GM18502 (cell line): ENCODE data around the gene IQGAP3.

Experiments
- ATAC-seq: cut with Tn5 transposase; IDR thresholded peaks from one replicate; pipeline ENCODE4 v1.9.1; 2021; ENCODE audit warnings: mild to moderate bottlenecking; ENCODE audit not compliant: unreplicated experiment, poor library complexity

The IQGAP3 gene

DNA sequence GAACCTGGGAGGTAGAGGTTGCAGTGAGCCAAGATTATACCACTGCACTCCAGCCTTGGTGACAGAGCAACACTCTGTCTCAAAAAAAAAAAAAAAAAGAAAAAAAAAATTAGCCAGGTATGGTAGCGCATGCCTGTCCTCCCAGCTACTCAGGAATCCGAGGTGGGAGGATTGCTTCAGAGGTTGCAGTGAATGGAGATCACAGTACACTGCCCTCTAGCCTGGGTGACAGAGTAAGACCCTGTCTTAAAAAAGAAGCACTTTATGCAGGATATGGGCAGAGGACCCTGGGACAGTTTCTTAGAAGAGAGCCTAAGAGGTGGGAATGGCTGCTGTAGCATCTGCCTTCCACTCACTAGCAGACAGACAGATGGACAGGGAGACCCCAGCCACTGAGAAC lies 23.0 kb downstream of the IQGAP3 start:
- ATAC-seq, result no peak

DNA sequence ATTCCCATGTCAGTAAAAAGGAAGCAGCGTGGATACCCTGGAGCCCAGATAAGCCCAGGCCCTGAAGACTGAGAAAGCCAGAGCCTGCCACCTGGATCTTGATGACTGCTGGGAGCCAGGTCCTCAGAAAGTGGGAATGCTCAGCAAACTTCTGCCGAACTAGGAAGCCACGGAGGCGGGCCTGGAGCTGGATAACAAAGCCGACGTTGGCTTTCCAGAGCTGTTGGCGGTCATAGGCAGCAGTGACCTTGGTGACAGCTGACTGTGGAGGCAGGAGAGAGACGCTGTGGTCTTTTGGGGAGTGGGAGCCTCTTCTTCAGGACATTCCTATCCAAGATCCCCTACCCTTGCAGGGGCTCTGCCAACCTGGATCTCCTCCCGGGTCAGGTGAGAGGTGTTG lies 24.4 kb downstream of the IQGAP3 start:
- no peak for ATAC-seq

DNA sequence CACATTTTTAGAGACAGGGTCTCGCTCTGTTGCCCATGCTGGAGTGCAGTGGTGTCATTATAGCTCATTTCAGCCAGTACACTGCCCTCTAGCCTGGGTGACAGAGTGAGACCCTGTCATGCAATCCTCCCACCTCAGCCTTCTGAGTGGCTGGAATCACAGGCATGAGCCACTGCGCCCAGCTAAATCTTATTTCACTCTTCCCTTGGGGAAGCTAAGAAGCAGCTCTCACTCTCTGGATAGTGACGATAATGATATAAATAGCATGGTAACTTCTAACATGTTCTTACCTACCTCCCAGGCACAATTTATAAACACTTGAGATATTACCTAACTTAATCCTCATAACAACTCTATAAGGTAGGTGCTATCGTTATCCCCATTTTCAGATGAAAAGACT lies 24.9 kb downstream of the IQGAP3 start:
- no peak for ATAC-seq

DNA sequence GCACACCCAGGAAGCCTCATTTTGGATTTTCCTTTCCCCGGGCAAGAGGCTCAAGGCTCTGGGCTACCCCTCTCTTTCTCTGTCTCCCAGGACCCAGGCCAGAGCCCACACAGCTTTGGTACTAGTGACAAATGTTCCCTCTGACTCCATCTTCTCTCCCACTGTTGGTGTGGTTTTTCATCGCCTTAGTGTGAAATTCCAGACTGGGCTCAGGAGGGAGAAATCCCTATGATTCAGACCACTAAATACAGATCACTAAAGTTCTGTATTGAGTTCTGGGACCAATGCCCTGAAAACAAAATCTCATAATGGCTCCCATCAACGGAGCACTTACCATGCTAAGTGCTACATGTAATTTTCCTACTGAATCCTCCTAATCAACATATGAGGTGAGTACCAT lies 26.1 kb downstream of the IQGAP3 start:
- ATAC-seq, result no peak

DNA sequence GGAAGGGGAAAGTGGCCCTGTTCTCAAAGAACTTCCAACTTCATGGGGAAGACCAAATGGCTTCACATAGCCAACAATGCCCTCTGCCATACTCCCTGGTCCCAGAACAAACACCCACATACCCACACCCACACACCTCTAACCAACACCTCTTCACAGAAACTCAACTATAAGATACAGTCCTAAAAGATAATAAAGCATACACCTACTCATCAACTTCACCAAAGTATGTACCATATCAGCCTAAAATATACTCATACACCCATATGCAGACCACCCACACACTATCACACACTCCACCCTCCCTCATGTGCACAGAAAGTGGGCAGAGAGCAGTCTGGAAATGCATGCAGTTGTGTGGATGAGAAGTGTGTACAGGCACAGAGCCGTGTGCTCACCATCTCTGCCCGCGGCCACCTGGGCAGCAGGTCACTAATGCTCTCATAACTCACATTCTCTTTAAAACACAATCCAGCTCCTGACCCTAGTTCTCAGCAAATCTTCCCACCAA lies 27.7 kb downstream of the IQGAP3 start:
- no peak for ATAC-seq

DNA sequence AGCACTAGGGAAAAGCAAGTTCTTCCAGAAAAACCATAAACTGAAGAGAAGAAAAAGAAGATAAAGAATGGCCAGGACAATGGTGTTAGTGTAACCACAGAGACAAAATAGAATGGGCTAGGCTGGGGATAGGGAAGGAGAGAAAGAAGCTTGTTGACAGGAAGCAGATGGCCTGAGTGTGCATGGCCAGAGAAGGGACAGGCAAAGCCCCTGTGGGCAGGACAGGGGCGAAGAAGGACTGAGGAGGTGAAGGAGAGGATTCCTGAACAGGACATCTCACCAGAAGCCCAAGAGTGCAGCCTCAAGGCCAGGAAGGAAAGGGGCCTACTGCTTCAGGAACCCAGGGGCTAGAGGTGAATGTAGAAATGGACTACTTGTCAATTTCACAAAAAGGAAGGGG lies 29.3 kb downstream of the IQGAP3 start:
- ATAC-seq, result no peak

DNA sequence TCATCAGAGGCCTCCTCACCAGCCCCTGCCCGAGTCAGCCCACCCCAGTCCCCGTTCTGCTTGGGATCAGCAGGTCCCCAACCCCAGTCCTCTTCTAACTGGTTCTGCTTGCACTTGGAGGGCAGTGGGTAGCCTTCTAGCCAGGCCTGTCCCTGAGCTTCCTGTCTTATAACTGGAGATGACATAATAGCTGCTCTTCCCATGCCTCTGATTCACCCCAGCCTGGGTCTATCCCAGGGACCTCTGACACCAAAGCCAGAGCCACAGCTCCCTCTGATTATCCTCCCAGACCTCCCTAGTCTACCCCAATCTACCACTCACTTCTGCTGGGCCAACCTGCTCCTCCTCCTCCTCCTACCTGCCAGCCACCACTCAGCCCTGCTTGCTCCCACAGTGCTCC lies 31.4 kb downstream of the IQGAP3 start:
- ATAC-seq, result no peak

DNA sequence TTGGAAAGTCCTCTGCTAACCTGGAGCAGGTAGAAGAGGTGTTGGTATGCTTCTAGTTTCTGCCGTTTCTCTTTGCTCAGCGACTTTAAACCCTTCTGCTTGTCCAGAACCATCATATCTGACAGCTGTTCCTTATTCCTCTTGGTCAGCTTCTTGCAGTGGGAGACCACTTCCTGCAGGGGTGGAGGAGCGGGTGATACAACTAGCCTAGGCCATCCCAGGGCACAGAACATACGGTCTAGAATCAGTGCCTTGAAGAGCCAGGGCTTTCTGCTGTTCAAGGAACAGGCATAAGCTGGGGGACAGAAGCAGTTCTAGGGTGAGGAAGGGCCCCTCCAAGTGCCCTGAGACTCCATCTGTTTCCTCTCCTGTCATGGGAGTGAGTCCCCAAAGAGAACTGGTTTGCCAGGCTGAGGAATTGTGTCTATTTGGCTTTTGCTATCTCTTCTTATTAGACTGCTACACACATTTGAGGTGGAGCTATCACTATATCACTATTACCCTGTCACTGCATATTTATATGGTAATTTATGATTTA lies 32.5 kb downstream of the IQGAP3 start:
- ATAC-seq, result no peak

DNA sequence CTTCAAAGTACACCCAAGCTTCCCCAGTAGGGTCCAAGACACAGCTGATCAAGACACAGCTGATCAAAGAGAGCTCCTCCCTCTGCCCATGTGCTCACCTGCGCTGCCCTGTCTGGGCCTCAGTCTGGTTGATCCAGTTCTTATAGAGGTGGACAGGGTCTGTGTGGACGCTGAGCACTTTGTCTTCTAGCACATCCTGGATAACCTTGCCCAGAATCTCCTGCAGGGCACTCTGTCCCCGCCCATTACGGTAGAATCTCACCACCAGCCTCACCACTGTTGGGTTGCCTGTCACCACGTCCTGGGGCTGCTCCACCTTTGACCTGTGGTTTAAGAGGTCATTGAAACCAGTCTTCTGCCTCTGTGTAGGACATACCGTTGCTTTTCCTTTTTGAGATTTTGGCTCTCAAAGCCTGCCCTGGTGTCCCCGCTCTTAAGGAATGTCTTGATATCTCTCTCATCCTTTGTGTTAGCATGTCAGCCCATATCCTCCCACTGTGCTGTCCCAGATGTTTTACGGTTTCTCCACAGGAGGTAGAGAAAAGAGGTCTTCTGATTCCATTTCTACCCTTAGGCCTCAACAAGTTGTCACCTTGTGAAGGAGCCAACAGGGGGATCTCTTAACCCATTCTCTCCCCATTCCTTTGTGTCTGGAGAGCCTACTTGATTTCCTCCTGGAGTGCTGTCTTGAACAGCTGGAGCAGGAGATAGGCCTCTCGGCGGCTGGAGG lies 33.5 kb downstream of the IQGAP3 start:
- no peak for ATAC-seq

DNA sequence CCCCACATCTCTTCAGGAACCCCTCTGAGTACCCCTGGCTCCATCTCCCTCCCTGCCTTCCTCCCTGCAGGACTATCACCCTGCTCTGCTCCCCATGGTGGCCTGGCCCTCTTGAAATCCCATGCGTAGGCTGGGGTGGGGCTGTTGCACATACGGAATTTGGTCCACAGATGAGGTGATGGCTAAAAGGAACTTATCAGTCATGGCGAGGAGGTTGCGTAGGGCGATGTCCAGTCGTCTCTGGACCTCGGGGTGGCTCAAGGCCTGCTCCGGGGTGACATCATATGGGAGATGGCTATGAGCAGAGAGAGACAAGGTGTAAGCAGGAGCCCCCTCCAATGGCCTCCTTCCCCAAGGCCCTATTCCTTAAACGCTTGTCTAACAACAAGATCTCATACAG lies 35.3 kb downstream of the IQGAP3 start:
- no peak for ATAC-seq

DNA sequence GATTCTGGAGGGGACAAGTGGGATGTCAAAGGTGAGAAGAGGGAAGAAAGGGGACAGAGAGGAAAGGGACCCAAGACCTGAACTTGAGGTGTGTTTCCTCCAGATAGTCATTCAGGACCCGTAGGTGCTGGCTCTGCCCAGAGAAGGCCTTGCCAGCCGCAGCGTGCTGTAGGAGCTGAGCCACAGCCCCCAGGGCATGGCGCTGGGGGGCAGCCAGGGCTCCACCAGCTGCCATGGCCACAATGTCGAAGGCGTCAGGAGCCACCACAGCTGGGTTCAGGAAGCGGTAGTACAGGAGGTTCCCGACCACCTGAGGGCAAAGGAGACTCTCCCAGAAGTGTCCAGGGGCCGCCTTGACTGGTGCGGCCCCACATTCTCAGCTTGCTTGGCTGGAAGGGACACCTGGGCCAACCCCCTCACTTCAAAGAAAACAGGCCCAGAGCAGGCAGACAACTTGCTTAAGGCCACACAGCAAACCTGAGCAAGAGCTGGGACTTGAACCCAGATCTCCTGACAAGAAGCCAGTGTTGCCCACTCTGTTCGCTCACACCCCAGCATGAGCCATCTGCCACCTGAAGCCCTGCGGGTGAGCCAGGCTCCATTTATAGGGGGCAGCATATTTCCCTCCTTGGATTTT lies 37.8 kb downstream of the IQGAP3 start:
- no peak for ATAC-seq

DNA sequence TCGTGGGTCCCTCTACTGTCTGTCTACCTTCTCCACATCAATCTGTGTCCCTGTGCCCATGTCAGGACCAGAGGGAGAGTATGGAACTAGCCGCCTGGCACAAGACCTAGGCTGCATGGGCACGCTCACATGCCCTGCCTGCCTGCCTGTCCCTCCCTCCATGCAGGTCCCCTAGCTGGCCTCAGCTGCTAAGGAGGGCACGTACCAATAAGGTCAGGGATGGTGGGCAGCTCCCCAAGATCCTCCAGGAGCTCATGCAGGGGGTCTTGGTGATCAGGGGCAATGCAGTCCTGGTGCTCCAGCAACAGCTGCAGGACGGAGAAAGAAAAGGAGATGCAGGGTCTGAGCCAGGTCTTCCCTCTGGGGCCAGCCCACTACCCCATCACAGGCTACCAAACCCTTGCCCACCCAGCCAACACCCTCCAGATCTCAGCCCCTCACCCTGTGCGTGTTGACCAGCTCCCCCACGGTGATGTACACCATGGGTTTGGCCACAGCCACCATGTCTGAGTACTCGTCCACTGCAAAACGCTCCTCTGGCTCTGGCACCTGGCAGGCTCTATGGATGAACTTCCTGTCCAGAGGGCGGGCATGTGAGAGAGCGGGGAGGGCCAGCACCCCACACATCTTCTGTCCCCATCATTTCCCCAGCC lies 38.7 kb downstream of the IQGAP3 start:
- ATAC-seq, result no peak

DNA sequence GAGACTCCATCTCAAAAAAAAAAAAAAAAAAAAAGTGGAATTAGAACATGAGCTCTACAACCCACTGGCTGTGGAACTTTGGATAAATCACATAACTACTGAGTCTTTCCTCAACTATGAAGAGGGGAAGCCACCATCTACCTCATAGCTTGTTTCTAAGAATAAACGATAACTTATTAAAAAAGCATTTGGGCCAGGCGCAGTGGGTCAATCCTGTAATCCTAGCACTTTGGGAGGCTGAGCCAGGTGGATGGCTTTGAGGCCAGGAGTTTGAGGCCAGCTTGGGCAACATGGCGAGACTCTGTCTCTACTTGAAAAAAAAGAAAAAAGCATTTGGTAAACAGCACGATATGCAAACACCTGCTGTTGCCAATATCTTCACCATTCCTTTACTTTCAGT lies 40.0 kb downstream of the IQGAP3 start:
- no peak for ATAC-seq

DNA sequence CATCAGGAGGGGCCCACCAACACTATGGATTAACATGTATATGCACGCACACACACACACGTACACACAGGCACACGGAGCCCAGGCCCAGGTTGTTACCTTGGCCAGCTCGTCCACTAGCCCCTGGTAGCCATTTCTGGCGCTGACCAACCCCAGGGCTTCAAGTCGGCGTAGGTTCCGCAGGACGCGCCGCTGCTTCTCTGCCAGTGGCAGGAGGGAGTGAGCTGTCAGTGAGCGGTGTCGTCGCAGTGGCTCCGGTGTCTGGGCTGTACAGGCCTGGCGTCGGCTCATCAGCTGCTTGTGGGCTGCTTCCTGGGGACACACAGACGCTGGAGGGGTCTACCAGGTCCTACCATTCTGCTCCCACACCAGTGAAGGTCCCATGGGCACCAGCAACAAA lies 42.4 kb downstream of the IQGAP3 start:
- ATAC-seq, result no peak

DNA sequence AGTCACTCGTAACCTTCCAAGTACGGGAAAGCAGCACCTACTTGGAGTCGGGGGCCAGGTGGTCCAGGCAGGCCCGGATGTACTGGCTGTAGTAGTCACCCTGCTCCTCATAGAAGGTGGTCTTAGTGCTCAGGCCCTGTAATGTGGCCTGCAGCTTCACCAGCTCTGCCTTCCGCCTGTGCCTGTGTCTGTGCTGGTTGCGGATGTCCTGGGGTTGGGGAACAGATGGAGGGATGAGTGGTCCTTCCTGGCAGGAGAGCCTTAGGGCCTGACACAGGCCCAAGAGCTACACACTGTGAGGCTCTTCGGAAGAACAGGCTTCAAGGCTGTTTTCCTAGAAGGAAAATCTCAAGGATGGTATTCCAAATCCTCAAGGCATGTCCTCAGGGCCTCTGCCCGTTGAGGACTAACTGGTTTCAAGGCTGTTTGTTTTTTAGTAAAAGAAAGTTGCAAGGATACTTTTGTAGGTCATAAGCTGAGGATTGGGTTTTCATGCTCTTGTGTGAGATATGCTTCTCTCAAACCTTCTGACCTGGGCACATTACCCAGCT lies 43.4 kb downstream of the IQGAP3 start:
- no peak for ATAC-seq

DNA sequence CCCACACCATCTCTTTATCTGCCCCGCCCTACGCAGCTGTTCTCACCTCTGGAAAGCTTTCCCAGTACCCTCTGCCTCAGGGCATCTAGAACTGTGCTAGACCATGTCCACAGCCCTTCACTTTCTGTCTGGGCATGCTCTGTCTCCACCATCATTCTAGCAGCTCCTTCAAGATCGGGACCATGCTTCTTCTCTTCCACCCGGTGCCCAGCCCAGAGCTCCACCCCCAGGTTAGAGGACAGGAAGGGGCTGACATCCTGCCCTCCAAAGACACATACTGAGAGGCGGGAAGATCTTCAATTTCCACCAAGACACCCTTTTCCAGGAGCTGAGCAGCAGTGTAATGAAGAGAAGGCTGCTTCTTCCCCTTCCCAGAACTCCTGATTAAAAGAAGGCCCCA lies 44.1 kb downstream of the IQGAP3 start:
- no peak for ATAC-seq

DNA sequence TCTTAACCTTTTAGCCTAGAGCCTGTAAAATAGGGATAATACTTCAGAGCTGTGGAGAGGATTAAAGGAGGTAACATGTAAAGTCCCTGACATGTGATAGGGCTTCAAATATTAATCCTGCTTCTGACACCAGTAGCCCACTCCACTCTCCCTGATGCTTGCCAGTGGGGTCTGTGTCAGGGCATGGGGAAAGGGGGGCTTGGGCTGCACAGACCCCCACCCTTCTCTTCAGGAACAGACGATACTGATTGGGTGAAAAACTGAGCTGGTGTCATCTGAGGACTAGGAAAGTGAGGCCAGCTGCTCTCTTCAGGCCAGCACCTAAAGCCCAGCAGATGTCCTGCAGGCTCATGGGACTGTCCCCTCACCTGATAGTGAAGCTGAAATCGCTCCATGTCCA lies 44.8 kb downstream of the IQGAP3 start:
- no peak for ATAC-seq

DNA sequence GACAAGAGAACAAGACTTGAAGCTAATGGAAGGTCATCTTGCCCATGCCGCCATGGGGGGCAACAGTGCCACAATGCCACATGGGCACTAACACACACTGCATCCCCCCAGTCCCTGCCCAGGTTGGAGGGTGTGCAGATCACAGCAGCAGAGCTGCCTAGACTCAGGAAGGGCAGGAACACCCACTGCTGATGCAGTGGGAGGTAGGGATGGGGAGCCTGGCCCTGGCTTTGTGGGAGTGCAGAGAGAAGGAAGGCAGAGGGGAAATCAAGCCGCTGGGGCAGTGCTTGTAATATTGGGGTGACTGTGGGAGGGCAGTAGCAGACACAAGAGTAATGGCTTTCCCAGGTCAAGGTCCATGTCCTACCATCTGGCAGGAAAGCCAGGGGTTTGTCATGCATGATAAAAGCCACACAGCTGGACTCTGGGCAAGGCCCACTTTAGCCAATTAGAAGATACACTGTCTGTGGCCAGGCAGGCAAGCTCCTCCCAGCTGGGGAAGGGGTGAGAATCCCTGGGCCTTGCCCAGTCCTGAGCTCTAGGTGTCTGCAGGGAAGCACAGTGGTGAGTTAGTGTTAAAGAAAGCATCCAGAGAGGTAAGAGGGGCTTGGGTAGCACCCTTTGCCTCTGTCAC lies 46.4 kb downstream of the IQGAP3 start:
- no peak for ATAC-seq

DNA sequence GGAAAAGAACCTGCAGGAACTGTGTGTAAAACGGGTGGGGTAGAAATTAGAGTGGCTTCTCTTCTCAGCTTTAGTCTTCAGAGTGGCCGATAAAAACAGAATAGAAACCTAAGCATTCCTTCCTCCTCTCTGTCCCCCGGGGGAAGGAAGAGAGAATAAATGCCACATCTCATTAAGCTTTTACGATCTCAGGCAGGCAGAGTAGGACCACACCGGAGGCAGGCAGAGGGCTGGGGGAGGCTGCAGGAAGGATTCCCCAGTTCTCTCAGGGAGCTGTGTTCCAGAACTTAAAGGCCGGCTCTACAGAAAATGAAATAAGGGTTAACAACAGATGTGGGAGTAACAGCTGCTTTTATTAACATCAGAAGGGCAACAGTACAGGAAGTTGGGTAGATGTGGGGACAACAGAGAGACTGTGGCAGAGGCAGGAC lies 47.3 kb downstream of the IQGAP3 start:
- no peak for ATAC-seq

DNA sequence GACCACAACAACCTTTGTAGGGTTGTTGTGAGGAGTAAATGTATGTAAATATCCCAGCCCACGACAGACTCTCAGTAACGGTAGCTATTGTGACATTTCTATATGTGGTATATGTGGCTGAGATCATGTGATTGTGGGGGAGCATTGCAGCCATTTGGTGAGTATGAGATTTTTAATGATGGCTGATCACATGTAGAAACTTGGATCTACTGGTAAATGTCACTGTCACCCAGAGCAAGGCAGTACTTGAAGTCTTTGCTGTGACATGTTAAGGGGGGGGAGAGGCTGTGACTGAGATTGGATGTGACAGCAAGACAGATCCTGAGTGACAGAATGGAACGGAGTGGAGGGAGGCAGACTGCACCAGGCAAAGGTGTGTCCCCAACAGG lies 47.9 kb downstream of the IQGAP3 start:
- no peak for ATAC-seq
